CD4-positive, alpha-beta T cell treated with Interleukin-21 for 1 hour (primary cell): ENCODE results near the gene IVNS1ABP.
"Not testable (repeated sequence)": the region's sequence is repeated elsewhere in the genome, so short reads cannot be mapped to it uniquely, and the experiment has no call there.

Experiments used
- DNase-seq: peaks from one replicate; pipeline ENCODE4 v3.0.0-alpha.2; 2020

Gene IVNS1ABP

GRCh38 chr1:185317034-185317885 is at the start of gene IVNS1ABP:
IVNS1ABP (minus strand) TSS chr1:185317243; CDS start chr1:185309493, 7,750 bp downstream.
- DNase-seq = peak; percentile 97

- DNase-seq = no peak
These were observed 48.9 kb upstream of the IVNS1ABP start for GRCh38 chr1:185365951-185366350.

- DNase-seq = not testable (repeated sequence)
These were observed 47.5 kb upstream of the IVNS1ABP start for GRCh38 chr1:185364528-185364927.

- no peak for DNase-seq
These were observed 46.2 kb upstream of the IVNS1ABP start for GRCh38 chr1:185363205-185363604.

GRCh38 chr1:185360714-185361113 is 43.7 kb upstream of the IVNS1ABP start:
- DNase-seq = no peak

- DNase-seq = no peak
These were observed 41.9 kb upstream of the IVNS1ABP start for GRCh38 chr1:185358957-185359356.

- no peak for DNase-seq
These were observed 38.9 kb upstream of the IVNS1ABP start for GRCh38 chr1:185355947-185356346.

- DNase-seq = no peak
These were observed 36.1 kb upstream of the IVNS1ABP start for GRCh38 chr1:185353124-185353523.

- DNase-seq = no peak
These were observed 34.9 kb upstream of the IVNS1ABP start for GRCh38 chr1:185351734-185352466.

- DNase-seq = no peak
These were observed 33.0 kb upstream of the IVNS1ABP start for GRCh38 chr1:185350027-185350442.

GRCh38 chr1:185349556-185349955 is 32.5 kb upstream of the IVNS1ABP start:
- no peak for DNase-seq

- DNase-seq = no peak
These were observed 31.9 kb upstream of the IVNS1ABP start for GRCh38 chr1:185348985-185349384.

- DNase-seq = no peak
These were observed 31.3 kb upstream of the IVNS1ABP start for GRCh38 chr1:185348296-185348695.

GRCh38 chr1:185345913-185346720 is 29.1 kb upstream of the IVNS1ABP start:
- no peak for DNase-seq

GRCh38 chr1:185343306-185343705 is 26.3 kb upstream of the IVNS1ABP start:
- DNase-seq = no peak

- no peak for DNase-seq
These were observed 25.7 kb upstream of the IVNS1ABP start for GRCh38 chr1:185342672-185343259.

- no peak for DNase-seq
These were observed 25.0 kb upstream of the IVNS1ABP start for GRCh38 chr1:185342017-185342416.

GRCh38 chr1:185341196-185341781 is 24.2 kb upstream of the IVNS1ABP start:
- no peak for DNase-seq

- DNase-seq = peak; percentile 52
These were observed 21.9 kb upstream of the IVNS1ABP start for GRCh38 chr1:185338719-185339622.

- no peak for DNase-seq
These were observed 20.2 kb upstream of the IVNS1ABP start for GRCh38 chr1:185337246-185337645.

GRCh38 chr1:185334182-185334581 is 17.1 kb upstream of the IVNS1ABP start:
- DNase-seq = no peak
